Mucosa of rectum (tissue), 2 donors: Measurements from ENCODE around the gene AHCYL2.
A peak's percentile ranks its signal among the peaks of the same experiment; 100 is the strongest.

Experiments
- H3K27ac ChIP-seq, 2 donors: one replicate each; pipeline ENCODE4 v1.7.0; 2013; ENCODE audit warnings: inconsistent platforms in 2 of 2, low read depth in 2 of 2, low read length in 2 of 2
- H3K27me3 ChIP-seq, 2 donors: one replicate each; pipeline ENCODE4 v1.7.0; 2013; ENCODE audit warnings: low read length in 2 of 2; ENCODE audit not compliant: control insufficient read depth in 2 of 2, insufficient read depth in 2 of 2
- H3K36me3 ChIP-seq, 2 donors: one replicate each; pipeline ENCODE4 v1.7.0; 2013; ENCODE audit warnings: low read length in 2 of 2; ENCODE audit not compliant: control insufficient read depth in 2 of 2, insufficient read depth in 2 of 2
- H3K4me1 ChIP-seq, 2 donors: one replicate each; pipeline ENCODE4 v1.7.0; 2013; ENCODE audit warnings: low read length in 2 of 2, mild to moderate bottlenecking in 1 of 2; ENCODE audit not compliant: control insufficient read depth in 2 of 2, insufficient read depth in 2 of 2
- H3K4me3 ChIP-seq, 2 donors: one replicate each; pipeline ENCODE4 v1.7.0; 2013; ENCODE audit warnings: low read length in 2 of 2
- H3K9ac ChIP-seq, 2 donors: one replicate each; pipeline ENCODE4 v1.7.0; 2013; ENCODE audit warnings: low read length in 2 of 2, low read depth in 1 of 2, mild to moderate bottlenecking in 1 of 2
- H3K9me3 ChIP-seq, 2 donors: one replicate each; pipeline ENCODE4 v1.7.0; 2013; ENCODE audit warnings: low read length in 2 of 2; ENCODE audit not compliant: control insufficient read depth in 2 of 2
- donor health status: healthy.
- donor health status: Normal muscosa, but diverticular disease.

Gene AHCYL2

GRCh38 chr7:129224251-129225205 is at the start of gene AHCYL2:
Gene AHCYL2 (plus strand): TSS chr7:129225030.
- Histone ChIP-seq H3K4me3 (peak within 1 kb of the TSS; percentile 95 to 97), H3K9me3 (no peaks in the 10 kb centered on the region), H3K4me1 (peaks cover 13 to 15% of the 10 kb centered on the region in 2 donors), H3K36me3 (no peaks in the 10 kb centered on the region), H3K9ac (peak within 1 kb of the TSS; percentile 78 to 86), H3K27ac (peak within 1 kb of the TSS; percentile 98 to 99), H3K27me3 (no peaks in the 10 kb centered on the region)

GRCh38 chr7:129176916-129177710 is 47.7 kb upstream of the AHCYL2 start:
- Histone ChIP-seq H3K36me3 (no peaks in the 10 kb centered on the region), H3K4me3 (no peak overlapping the region), H3K9me3 (no peaks in the 10 kb centered on the region), H3K9ac (no peak overlapping the region), H3K27ac (no peak overlapping the region), H3K4me1 (no peaks in the 10 kb centered on the region), H3K27me3 (no peaks in the 10 kb centered on the region)

GRCh38 chr7:129184981-129185670 is 39.7 kb upstream of the AHCYL2 start:
- H3K4me3 ChIP-seq = no peak overlapping the region
- H3K36me3 ChIP-seq = no peaks in the 10 kb centered on the region
- H3K9ac ChIP-seq = no peak overlapping the region
- no peak overlapping the region for H3K27ac ChIP-seq
- peaks cover 2 to 3% of the 10 kb centered on the region in 2 donors for H3K4me1 ChIP-seq
- H3K9me3 ChIP-seq = no peaks in the 10 kb centered on the region
- H3K27me3 ChIP-seq = peaks cover 9 to 13% of the 10 kb centered on the region in 2 donors

- peaks cover 14 to 18% of the 10 kb centered on the region in 2 donors for H3K27me3 ChIP-seq
- H3K4me1 ChIP-seq = peaks cover 2 to 3% of the 10 kb centered on the region in 2 donors
- no peak overlapping the region for H3K9ac ChIP-seq
- no peaks in the 10 kb centered on the region for H3K9me3 ChIP-seq
- no peaks in the 10 kb centered on the region for H3K36me3 ChIP-seq
- no peak overlapping the region for H3K27ac ChIP-seq
- H3K4me3 ChIP-seq = no peak overlapping the region
Observed at GRCh38 chr7:129186749-129187260, 38.0 kb upstream of the AHCYL2 start.

- Histone ChIP-seq H3K27me3 (peaks cover 14 to 21% of the 10 kb centered on the region in 2 donors), H3K4me1 (peaks cover 2 to 3% of the 10 kb centered on the region in 2 donors), H3K27ac (no peak overlapping the region), H3K4me3 (peak overlapping the region; percentile 44 to 53), H3K9me3 (no peaks in the 10 kb centered on the region), H3K36me3 (no peaks in the 10 kb centered on the region), H3K9ac (peak overlapping the region in 1 of 2 donors; percentile 30)
Observed at GRCh38 chr7:129187681-129188371, 37.0 kb upstream of the AHCYL2 start.

GRCh38 chr7:129188372-129188891 is 36.4 kb upstream of the AHCYL2 start, which contains the start of gene SMO:
Gene SMO (plus strand): TSS chr7:129188633. CDS start chr7:129189152, 519 bp downstream.
- Histone ChIP-seq H3K4me1 (peaks cover 2 to 3% of the 10 kb centered on the region in 2 donors), H3K9me3 (no peaks in the 10 kb centered on the region), H3K27me3 (peaks cover 14 to 21% of the 10 kb centered on the region in 2 donors), H3K4me3 (peak within 1 kb of the TSS; percentile 44 to 53), H3K9ac (peak within 1 kb of the TSS in 1 of 2 donors; percentile 30), H3K36me3 (no peaks in the 10 kb centered on the region), H3K27ac (no peak within 1 kb of the TSS)

- peak overlapping the region; percentile 44 to 51 for H3K4me3 ChIP-seq
- H3K27me3 ChIP-seq = peaks cover 14 to 21% of the 10 kb centered on the region in 2 donors
- no peaks in the 10 kb centered on the region for H3K9me3 ChIP-seq
- peaks cover 2 to 3% of the 10 kb centered on the region in 2 donors for H3K4me1 ChIP-seq
- H3K9ac ChIP-seq = peak overlapping the region in 1 of 2 donors; percentile 30
- no peak overlapping the region for H3K27ac ChIP-seq
- no peaks in the 10 kb centered on the region for H3K36me3 ChIP-seq
Observed at GRCh38 chr7:129188892-129189660, 35.8 kb upstream of the AHCYL2 start.

- Histone ChIP-seq H3K36me3 (no peaks in the 10 kb centered on the region), H3K27ac (no peak overlapping the region), H3K4me3 (peak overlapping the region; percentile 44 to 51), H3K27me3 (peaks cover 14 to 21% of the 10 kb centered on the region in 2 donors), H3K9me3 (no peaks in the 10 kb centered on the region), H3K4me1 (peaks cover 2 to 3% of the 10 kb centered on the region in 2 donors), H3K9ac (peak overlapping the region in 1 of 2 donors; percentile 30)
Observed at GRCh38 chr7:129189661-129190310, 35.0 kb upstream of the AHCYL2 start.
